Renal pelvis (tissue), 3 donors: ENCODE data around the gene CCDC178. TPM values are rescaled to one million over a fixed set of nuclear protein-coding genes. Genes with fewer than 3 reads are reported as not detected.

Experiments used
- polyA plus RNA-seq, 3 donors: library from polyadenylated mRNA; unstranded; fragments of 120-200 nt; gene quantifications; one replicate each; pipeline ENCODE4 v1.2.1, GENCODE V29; 2013; ENCODE audit not compliant: insufficient read length in 3 of 3

CCDC178 gene
- polyA plus RNA-seq, 3 donors, result 1.6 to 1.9 (median 1.9) TPM

Other genes starting within 250 kb of the CCDC178 start
- gene ASXL3, start 137.5 kb upstream of the CCDC178 start, polyA plus RNA-seq, result 1 to 10 TPM; 5.8 to 8.5 (median 7.9) TPM